Endometrial microvascular endothelial cells (primary cell): ENCODE results near the gene CHRNA9. TPM values are rescaled to one million over a fixed set of nuclear protein-coding genes. Genes with fewer than 3 reads are reported as not detected.

ENCODE experiments used
- in situ Hi-C: cut with HindIII; loops from 2 replicates; pipeline ENCODE4 v1.10.0; 2017; ENCODE audit warnings: low sequenced_read_pairs, low pct_unique_long_range_greater_than_20kb; ENCODE audit errors: inconsistent ontology term
- total RNA-seq: library from RNA; depleted of rRNA; stranded (reverse); fragments of >200 nt; gene quantifications from one replicate; pipeline ENCODE4 v1.2.3, GENCODE V29; 2015; ENCODE audit errors: inconsistent ontology term

The CHRNA9 gene
- total RNA-seq, 1 donor from 2014 or later: not detected

DNA sequence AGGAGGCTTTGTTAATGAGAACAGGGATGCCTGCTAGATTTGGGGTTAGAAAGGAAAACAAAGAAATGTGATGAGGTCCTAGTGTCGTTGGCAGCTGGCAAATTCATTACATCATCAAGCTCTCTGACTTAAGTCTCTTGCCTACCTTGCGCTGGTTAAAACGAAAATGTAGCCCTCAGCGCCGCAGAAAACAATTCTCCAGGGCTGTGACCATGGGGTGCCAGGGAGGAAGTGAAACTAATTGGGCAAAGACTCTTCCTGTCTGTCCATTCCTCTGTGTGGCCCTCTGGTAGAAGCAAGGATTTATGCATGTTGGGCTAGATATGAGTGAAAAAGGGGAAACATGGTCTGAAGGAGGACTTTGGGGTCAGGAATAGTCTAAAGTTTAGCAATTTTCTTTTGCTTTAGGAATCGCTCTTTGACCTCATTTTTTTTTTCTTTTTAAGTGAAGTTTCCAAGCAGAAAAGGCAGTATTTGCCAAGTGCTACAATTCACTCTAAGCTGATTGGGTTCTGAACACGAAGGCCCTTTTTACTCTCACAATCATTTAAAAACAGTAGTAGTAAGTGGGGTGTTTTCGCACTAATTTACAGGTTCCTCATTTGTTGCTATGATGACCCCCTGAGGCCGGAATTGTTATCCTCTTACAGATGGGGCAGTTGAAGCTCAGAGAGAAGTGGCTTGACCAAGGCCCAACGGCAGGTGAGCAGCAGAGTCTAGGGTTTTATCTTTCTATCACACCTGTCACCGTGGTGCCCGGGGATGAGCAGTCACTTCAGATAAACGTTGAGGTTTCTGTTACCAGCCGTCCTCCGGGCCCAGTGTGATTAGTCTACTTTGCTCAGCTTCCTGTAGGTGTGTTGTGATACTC, 27.3 kb upstream of the CHRNA9 start:
- in situ Hi-C loops: no loop called here

DNA sequence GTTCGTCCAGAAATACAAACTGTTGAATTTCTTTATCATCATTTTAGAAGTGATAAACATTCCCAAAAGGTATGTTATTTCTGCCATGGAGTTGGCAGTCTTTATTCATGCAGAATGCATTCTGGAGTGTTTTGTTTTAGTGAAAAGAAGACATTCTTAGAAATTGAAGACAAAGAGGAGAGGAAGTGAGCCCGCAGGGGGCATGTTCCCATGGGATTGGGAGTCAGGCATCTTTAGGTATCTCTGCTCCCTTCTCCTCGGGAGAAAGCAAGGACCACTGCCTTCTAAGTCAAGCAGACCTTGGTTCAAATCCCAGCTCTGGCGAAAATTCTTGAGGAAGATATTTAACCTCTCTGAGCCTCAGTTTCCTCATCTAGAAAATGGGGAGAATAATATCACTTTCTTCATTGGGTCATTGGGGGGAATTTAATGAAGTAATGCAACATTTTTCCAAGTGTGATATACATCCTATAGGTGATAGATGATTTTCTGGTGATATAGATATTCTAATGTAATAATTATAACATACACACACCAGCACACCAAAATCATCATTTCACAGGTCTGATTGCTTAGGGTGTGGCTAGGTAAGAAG, 26.5 kb upstream of the CHRNA9 start:
- in situ Hi-C loops: no loop called here

- in situ Hi-C loops: no loop called here
Measured at GRCh38 chr4:40309250-40309774, 25.8 kb upstream of the CHRNA9 start.

DNA sequence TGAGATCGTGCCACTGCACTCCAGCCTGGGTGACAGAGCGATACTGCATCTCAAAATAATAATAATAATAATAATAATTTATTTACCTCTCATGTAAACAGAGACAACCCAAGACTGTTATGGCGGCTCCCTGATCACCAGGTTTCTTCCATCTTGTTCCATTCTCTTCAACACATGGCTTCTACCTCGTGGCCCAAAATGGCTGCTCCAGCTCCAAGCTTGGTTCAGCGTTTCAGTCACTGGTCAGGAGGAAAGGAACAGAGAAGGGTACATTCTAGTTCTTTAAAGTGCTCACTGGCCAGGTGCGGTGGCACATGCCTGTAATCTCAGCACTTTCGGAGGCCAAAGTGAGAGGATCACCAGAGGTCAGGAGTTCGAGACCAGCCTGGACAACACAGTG, 24.9 kb upstream of the CHRNA9 start:
- in situ Hi-C loops: no loop called here

DNA sequence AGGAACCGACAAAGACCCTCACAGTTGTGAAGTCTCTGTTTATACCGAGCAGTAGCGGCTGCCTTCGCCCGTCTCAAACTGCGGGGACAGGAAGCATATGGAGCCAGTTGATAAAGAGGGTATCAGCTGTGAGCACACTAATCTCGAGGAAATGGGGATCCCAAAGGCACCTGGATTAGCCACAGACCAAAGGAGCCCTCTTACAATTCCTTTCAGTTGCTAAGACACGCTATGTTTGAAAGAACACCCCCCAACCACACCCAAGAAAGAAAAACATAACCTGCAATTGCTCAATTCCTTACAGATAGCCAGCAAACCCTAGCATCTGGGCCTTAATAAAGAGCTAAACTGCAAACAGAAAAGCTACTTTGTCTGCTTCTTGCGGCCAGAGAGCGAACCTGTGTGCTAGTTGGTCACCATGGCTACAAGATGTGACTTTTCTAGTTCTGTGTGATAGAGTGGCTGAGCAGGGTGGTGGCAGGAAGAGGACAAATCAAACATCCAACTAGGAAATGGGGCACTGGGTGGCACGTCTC, 23.3 kb upstream of the CHRNA9 start:
- in situ Hi-C loops: no loop called here

- in situ Hi-C loops: no loop called here
Measured at GRCh38 chr4:40314951-40315350, 20.2 kb upstream of the CHRNA9 start.

- in situ Hi-C loops: no loop called here
Measured at GRCh38 chr4:40316333-40316781, 18.8 kb upstream of the CHRNA9 start.

- in situ Hi-C loops: no loop called here
Measured at GRCh38 chr4:40316782-40317635, 18.1 kb upstream of the CHRNA9 start.

- in situ Hi-C loops: no loop called here
Measured at GRCh38 chr4:40317916-40318658, 17.0 kb upstream of the CHRNA9 start.

GRCh38 chr4:40321574-40322275, 13.4 kb upstream of the CHRNA9 start:
- in situ Hi-C loops: no loop called here

- in situ Hi-C loops: no loop called here
Measured at GRCh38 chr4:40322811-40323210, 12.3 kb upstream of the CHRNA9 start.

DNA sequence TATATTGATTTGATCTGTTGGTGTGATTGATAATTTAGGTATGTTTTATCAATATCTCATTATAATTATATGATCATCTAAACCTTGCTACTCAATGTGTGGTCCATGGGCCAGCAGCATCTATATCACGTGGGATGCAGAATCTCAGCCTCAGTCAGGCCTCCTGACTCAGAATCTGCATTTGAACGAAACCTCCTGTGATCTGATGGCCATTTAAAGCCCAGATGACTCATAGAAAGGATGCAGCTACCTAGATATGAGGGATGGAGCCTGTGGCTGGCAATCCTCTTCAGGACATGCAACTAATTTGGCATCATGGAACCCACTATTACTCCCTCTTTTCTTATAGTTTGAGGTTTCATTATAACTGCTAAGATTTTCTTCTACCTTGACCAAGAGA, 11.3 kb upstream of the CHRNA9 start:
- in situ Hi-C loops: no loop called here

GRCh38 chr4:40325406-40326019, 9.6 kb upstream of the CHRNA9 start:
- in situ Hi-C loops: no loop called here

- in situ Hi-C loops: no loop called here
Measured at GRCh38 chr4:40327340-40327739, 7.8 kb upstream of the CHRNA9 start.

DNA sequence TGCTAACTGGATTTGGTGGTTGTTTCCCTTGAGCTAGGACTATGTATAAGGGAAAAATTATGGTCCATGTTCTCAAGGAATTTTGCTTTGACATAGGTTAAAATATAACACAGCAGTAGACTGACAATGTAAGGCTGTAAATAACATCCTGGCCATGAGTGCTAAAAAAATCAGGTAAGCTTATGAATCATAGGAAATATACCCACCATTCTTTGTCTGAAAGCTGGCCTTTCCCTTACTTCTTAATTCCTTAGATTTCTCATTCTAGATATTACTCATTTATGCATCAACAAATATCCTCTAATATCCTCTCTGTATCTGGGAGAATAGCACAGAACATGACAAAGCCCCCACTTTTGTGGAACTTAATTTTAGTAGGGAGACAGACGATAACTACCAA, 6.8 kb upstream of the CHRNA9 start:
- in situ Hi-C loops: no loop called here

GRCh38 chr4:40329805-40330204, 5.3 kb upstream of the CHRNA9 start:
- in situ Hi-C loops: no loop called here

- in situ Hi-C loops: no loop called here
Measured at GRCh38 chr4:40330536-40330935, 4.6 kb upstream of the CHRNA9 start.
